DOHH2 (cell line): Measurements from ENCODE around the gene GGT6.

Source experiments
- CTCF ChIP-seq: fragments of 200-600 bp; sonication (generic); IDR thresholded peaks from one replicate; pipeline ENCODE4 v1.5.1; 2014; ENCODE audit warnings: antibody characterized with exemption, mild to moderate bottlenecking, low read depth, low read length; ENCODE audit not compliant: poor library complexity, severe bottlenecking
- EZH2phosphoT487 ChIP-seq: fragments of 200-600 bp; sonication (generic); IDR thresholded peaks from 2 replicates; pipeline ENCODE4 v1.6.1; 2017; ENCODE audit warnings: borderline replicate concordance, mild to moderate bottlenecking, antibody characterized with exemption, low read length, moderate library complexity, mixed read lengths

- TF ChIP-seq CTCF (no peak), EZH2phosphoT487 (no peak)
Measured at GRCh38 chr17:4538236-4539002, 22.0 kb downstream of the GGT6 start.
